HG03521 (cell line): Measurements from ENCODE around the gene TP53BP1.
"Not testable (repeated sequence)": the region's sequence is repeated elsewhere in the genome, so short reads cannot be mapped to it uniquely, and the experiment has no call there.

Experiments
- ATAC-seq: cut with Tn5 transposase; IDR thresholded peaks from one replicate; pipeline ENCODE4 v1.9.1; 2021; ENCODE audit warnings: mild to moderate bottlenecking, moderate library complexity; ENCODE audit not compliant: unreplicated experiment

The TP53BP1 gene

GRCh38 chr15:43492673-43493601 lies at the start of gene TP53BP1:
Gene TP53BP1, minus strand, starts transcription at chr15:43493156. Its CDS starts 113 bp downstream, at chr15:43493043.
- peak; percentile 97 for ATAC-seq

GRCh38 chr15:43541785-43542184 lies 48.8 kb upstream of the TP53BP1 start:
- no peak for ATAC-seq

- no peak for ATAC-seq
These were observed 45.1 kb upstream of the TP53BP1 start for GRCh38 chr15:43538091-43538490.

GRCh38 chr15:43534897-43535296 lies 41.9 kb upstream of the TP53BP1 start:
- ATAC-seq: no peak

GRCh38 chr15:43532826-43533225 lies 39.9 kb upstream of the TP53BP1 start:
- not testable (repeated sequence) for ATAC-seq

- no peak for ATAC-seq
These were observed 38.2 kb upstream of the TP53BP1 start for GRCh38 chr15:43531018-43531670.

GRCh38 chr15:43529587-43530345 lies 36.8 kb upstream of the TP53BP1 start:
- no peak for ATAC-seq

- no peak for ATAC-seq
These were observed 36.2 kb upstream of the TP53BP1 start for GRCh38 chr15:43529141-43529540.

- ATAC-seq: no peak
These were observed 35.6 kb upstream of the TP53BP1 start for GRCh38 chr15:43528542-43529007.

- ATAC-seq: no peak
These were observed 35.0 kb upstream of the TP53BP1 start for GRCh38 chr15:43527802-43528541.

- ATAC-seq: no peak
These were observed 34.3 kb upstream of the TP53BP1 start for GRCh38 chr15:43527016-43527801.

GRCh38 chr15:43526261-43526930 lies 33.4 kb upstream of the TP53BP1 start:
- no peak for ATAC-seq

- ATAC-seq: no peak
These were observed 32.2 kb upstream of the TP53BP1 start for GRCh38 chr15:43525131-43525530.

GRCh38 chr15:43524254-43524845 lies 31.4 kb upstream of the TP53BP1 start:
- no peak for ATAC-seq

GRCh38 chr15:43523646-43524045 lies 30.7 kb upstream of the TP53BP1 start:
- no peak for ATAC-seq

- ATAC-seq: no peak
These were observed 29.3 kb upstream of the TP53BP1 start for GRCh38 chr15:43522247-43522646.

- no peak for ATAC-seq
These were observed 28.5 kb upstream of the TP53BP1 start for GRCh38 chr15:43521419-43521818.

- ATAC-seq: no peak
These were observed 27.2 kb upstream of the TP53BP1 start for GRCh38 chr15:43520138-43520537.

- no peak for ATAC-seq
These were observed 26.2 kb upstream of the TP53BP1 start for GRCh38 chr15:43519196-43519595.
